Measurements from ENCODE around the gene MRM1.

DNA sequence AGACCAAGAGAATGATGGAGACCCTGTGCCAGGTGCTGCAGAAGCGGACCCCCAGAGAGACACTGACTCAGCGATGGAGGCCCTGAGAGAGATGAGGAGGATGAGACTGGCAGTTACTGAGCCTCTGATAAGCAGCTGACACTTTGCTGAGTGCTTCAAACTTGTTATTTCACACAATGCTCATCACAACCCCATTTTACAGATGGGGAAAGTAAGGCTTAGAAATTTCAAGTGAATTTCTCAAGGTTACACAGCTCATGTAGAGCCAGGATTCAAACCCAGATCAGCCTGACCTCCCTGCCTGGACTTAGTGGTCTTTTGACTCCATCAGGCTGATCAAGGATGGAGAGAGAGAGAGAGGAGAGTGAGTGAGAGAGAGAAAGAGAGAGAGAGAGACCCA lies 27.2 kb downstream of the MRM1 start:
- TF ChIP-seq CTCF (IDR thresholded peaks at IDR 0.05) (no peak), POLR2A (IDR thresholded peaks at IDR 0.05) (no peak)

Measured in lower leg skin (tissue), 3 donors.